GM21381 (cell line): ENCODE results near the gene ZSCAN25.
"Not testable (repeated sequence)": the region's sequence is repeated elsewhere in the genome, so short reads cannot be mapped to it uniquely, and the experiment has no call there.

Experiments
- ATAC-seq: cut with Tn5 transposase; IDR thresholded peaks from one replicate; pipeline ENCODE4 v1.9.1; 2021; ENCODE audit warnings: mild to moderate bottlenecking, moderate library complexity; ENCODE audit not compliant: unreplicated experiment

Gene ZSCAN25

DNA sequence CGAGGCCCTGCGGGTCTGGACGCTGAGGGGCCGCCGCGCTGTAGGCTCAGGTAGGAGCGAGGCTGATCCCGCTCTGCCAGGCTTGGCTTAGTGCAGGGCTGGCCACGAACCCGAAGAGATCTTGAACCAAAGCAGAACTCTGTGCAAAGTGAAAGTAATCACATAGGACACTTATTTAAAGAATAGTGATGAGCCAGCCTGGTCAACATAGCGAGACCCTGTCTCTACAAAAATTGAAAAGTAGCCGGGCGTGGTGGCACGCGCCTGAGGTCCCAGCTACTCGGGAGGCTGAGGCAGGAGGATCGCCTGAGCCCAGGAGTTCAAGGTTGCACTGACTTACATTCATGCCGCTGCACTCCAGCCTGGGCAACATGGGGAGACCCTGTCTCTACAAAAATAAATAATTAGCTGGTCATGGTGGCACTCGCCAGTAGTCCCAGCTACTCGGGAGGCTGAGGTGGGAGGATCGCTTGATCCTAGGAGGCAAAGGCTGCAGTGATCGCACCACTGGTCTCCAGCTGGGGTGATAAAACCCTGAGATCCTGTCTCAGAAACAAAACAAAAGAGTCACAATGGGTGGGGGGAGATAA, 541 bp downstream of the ZSCAN25 start:
- no peak for ATAC-seq

DNA sequence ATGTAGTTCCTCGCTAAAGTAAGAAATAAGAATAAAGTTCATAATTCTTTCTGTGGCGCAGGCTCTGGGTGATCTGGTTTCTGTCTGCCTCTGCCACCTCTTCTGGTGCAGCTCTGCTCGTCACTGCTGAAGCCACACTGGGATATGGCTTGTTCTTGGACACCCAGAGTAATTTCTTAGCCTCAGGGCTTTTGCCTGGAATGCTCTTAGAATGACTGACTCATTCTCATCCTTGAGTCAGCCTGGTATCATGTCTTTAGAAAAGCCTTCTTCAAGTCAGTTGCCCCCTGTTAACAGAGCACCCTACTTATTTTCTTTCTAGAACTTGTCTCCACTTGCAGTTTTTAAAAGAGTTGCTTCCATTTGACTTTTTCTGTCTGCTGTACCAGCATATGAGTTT, 2.0 kb downstream of the ZSCAN25 start:
- no peak for ATAC-seq

DNA sequence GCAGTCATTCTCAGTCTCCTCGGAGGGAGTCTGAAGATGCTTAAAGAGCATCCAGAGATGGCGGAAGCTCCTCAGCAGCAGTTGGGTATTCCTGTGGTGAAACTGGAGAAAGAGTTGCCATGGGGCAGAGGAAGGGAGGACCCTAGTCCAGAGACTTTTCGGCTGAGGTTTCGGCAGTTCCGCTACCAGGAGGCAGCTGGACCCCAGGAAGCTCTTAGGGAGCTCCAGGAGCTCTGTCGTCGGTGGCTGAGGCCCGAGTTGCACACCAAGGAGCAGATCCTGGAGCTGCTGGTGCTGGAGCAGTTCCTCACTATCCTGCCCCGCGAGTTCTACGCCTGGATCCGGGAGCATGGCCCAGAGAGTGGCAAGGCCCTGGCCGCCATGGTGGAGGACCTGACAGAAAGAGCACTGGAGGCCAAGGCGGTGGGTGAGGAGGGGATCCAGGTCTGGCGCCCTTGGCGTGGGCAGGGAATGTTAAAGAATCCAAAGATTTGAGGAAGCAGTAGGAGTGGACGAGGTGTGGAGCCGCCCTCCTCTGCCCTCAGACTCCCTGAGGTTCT, 2.9 kb downstream of the ZSCAN25 start:
- ATAC-seq = no peak

- no peak for ATAC-seq
These were observed 4.5 kb downstream of the ZSCAN25 start for GRCh38 chr7:99621271-99621670.

DNA sequence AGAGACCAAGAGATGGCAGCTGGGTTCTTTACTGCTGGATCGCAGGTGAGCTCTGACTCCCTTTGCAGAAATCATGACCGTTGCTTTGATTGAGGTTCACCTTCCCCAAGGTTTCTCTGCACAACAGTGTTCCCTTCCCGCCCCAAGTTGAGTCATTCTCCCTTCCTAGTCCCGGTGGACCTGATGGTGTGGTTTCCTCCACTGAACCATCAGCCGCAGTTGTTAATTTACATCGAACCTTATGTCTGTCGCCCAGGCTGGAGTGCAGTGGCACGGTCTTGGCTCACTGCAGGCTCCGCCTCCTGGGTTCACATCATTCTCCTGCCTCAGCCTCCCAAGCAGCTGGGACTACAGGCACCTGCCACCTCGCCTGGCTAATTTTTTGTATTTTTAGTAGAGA, 5.8 kb downstream of the ZSCAN25 start:
- no peak for ATAC-seq

GRCh38 chr7:99623091-99623693, 6.4 kb downstream of the ZSCAN25 start:
- ATAC-seq = no peak

DNA sequence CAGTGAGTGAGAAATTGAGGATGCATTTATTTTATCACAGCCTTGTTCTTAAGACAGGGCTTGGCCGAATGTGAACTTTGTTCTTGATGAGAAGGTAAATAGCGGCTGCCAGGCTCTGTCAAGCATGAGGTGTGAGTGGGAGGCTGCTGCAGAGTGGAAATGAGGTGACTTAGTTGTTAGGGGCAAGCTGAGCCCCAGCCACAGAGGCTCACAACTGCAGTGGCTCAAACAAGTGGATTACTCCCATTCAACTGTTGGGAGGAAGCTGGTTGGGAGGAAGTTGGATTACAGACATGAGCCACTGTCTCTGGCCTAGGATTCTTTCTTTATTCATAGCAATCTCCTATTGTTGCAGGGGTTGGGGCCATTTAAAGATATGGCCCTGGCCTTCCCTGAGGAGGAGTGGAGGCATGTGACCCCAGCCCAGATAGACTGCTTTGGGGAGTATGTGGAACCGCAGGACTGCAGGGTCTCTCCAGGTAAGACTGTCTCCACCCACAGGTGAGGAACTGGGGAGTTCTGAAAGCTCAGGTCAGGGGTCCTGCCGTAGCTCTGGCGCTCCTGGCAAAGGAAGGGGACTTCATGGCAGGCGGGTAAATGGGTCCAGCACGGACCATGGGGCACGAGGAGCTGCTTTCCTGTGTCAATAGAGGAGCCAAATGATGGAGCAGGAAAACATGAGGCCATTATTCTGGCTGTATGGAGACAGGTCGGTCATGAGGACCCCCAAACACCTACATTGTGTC, 7.1 kb downstream of the ZSCAN25 start:
- ATAC-seq = no peak

GRCh38 chr7:99624484-99624883, 7.7 kb downstream of the ZSCAN25 start:
- ATAC-seq = no peak

- ATAC-seq = no peak
These were observed 8.6 kb downstream of the ZSCAN25 start for GRCh38 chr7:99625321-99625720.

DNA sequence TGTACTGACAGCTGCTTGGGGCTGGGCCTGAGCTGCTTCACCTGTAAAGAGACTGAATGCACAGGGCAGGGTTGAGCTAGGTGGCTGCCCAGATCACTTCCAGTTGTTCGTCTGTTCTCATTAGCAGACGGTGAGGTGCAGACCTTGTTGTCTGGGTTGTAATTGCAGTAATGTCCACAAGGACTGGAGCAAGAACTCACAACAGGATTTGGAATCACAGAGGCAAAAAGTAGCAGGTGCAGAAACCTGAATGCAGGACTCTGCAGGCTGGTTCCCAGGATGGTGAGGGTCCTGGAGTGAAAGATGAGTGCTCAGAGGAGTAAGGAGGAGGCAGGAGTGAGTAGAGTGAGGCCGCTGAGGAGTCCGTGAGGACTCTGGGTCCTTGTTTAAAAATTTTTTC, 9.2 kb downstream of the ZSCAN25 start:
- no peak for ATAC-seq

GRCh38 chr7:99626661-99627060, 9.9 kb downstream of the ZSCAN25 start:
- ATAC-seq = no peak

DNA sequence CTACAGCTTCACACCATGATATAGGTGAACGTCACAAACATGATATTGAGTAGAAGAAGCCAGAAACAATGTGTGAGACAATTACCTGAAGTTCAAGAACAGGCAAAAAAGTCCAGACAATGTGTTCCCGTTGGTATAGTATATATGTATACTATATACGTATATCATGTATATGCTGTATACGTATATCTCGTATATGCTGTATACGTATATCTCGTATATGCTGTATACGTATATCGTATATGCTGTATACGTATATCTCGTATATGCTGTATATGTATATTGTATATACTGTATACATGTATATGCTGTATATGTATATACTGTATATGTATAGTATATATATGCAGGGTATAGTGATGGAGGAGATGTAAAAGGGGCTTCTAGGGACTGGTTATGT, 10.8 kb downstream of the ZSCAN25 start:
- ATAC-seq = no peak

DNA sequence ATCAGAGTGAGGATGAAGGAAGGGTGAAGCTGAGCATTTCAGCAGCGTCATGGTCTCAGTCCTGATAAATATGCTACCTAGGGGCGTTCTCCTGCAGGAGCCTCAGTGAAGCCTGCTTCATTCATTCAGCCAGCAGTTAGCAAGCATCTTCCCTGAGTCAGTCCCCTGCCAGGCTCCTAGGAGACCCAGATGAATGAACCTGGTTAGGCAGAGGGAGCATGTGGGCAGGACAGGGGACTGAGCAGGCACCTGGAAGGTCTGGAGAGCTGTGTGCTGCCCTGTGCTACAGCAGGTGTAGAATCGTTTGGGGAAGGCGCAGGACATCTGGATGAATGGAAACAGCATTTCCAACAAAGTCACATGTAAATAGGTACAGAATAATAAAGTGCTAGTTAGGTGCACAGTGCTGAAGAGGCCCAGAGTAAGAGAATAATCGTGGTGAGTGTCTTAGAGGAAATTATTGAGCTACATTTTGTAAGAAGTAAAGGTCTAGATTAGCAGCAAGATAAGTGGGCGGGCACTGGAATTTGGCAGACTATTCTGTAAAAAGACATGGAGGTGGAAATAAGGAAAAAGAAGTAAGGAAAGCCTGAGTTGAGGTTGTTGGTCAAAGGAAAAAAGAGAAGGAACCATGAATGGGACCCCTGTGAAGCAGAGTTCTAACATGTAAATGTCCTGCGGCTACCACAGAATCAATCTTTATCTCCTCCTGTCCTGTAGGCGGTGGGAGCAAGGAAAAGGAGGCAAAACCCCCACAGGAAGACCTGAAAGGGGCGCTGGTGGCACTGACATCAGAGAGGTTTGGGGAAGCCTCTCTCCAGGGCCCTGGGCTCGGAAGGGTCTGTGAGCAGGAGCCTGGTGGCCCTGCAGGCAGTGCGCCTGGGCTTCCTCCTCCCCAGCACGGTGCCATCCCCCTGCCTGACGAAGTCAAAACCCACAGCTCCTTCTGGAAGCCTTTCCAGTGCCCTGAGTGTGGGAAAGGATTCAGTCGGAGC, 12.0 kb downstream of the ZSCAN25 start:
- ATAC-seq = no peak

DNA sequence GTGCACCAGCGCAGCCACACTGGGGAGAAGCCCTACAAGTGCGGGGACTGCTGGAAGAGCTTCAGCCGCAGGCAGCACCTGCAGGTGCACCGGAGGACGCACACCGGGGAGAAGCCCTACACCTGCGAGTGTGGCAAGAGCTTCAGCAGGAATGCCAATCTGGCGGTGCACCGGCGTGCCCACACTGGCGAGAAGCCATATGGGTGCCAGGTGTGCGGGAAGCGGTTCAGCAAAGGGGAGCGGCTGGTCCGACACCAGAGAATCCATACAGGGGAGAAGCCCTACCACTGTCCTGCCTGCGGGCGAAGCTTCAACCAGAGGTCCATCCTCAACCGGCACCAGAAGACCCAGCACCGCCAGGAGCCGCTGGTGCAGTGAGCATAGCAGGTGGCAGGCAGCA, 12.9 kb downstream of the ZSCAN25 start:
- no peak for ATAC-seq

DNA sequence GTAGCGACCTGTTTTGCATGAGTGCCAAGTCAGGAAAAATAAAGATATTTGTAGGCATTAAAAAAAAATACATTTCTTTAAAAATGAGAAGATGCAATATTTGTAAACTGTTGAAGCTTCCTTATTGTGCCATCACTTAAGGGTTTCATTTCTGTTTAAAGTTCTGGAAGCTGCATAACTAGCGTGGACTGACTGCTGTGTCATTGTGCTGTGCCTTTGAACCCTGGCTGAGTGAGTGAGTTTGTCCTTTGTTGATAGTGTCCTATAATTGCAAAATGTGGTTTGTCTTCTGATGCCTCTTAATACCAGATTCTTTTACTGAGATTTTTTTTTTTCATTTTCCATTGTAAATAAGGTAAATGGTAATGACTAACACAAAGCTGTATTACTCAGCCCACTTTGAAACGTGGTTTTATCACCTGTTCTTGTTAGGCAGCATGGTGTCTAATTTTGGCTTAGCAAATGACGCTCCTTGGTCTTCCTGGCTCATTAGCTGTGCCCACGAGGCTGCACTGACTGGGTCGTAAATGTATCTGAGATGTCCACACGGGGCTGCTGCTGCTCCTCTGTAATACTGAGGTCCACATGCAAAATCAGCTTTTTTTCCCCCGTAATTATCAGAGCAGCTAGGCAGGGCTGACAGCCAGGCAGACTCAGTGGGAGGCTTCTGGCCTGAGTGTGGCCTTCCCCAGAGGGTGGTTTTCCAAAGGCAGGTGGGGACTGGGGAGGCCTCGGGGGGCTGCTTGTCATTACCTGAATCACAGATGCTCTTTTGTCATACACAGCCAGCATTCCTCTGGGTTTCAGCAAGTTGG, 14.8 kb downstream of the ZSCAN25 start:
- no peak for ATAC-seq

DNA sequence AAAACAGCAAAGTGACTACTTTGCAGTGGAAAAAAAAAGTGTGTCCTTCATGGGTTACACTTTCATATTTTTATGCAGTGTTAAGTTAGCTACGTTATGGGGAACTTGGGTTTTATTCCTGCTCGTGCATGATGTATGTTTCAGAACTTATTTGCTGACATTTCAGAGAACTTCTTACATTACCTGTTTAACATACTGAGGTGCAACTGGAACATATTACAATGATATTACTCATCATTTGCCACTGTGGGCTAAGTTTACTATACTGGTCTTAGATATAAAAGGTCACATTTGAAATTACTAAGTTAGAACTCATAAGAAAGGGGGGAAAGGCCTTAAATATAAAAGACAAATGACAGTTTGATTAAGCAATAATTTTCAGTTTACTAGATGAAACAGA, 20.7 kb downstream of the ZSCAN25 start:
- not testable (repeated sequence) for ATAC-seq

GRCh38 chr7:99638731-99639130, 22.0 kb downstream of the ZSCAN25 start:
- no peak for ATAC-seq

GRCh38 chr7:99639267-99639666, 22.5 kb downstream of the ZSCAN25 start:
- no peak for ATAC-seq

DNA sequence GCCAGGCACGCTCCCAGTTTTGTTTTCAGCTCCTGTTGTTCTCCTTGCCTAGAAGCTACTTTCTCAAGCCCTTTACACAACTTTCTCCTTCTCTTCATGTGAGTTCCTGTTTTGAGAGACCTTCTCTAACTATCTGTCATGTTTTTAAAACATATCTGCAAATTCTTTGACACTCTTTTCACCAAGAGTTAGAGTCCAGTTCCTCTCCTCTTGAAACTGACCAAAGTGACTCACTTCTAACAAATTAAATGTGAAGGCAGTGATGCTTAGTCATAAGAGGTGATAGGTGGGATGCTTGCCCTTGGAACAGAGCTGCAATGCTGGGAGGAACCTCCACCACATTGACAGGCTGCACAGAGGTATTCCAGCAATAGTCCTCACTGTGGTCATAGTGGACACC, 25.3 kb downstream of the ZSCAN25 start:
- ATAC-seq = no peak

- no peak for ATAC-seq
These were observed 26.7 kb downstream of the ZSCAN25 start for GRCh38 chr7:99643464-99643863.
